ENCODE measurements around the gene SCGB3A1.

DNA sequence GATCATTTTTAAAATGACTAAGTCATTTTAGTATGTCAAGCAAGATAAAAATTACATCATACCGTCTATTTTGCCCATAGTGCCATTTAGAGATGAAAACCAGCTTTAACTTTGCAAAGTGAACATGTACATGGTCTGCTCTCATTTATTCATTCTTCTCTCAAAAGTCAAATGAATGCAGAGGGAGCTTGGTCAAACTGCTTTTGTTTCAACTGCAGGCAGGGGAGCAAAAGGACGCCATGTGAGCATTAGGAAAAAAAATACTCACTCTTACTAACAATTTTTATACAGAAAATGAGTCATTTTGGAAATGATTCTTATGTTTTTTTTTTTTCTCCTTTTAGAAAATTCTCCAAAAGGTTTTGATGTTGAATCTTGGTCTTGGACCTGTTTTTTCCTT lies 15.7 kb downstream of the SCGB3A1 start:
- TF ChIP-seq, protein P1, sequence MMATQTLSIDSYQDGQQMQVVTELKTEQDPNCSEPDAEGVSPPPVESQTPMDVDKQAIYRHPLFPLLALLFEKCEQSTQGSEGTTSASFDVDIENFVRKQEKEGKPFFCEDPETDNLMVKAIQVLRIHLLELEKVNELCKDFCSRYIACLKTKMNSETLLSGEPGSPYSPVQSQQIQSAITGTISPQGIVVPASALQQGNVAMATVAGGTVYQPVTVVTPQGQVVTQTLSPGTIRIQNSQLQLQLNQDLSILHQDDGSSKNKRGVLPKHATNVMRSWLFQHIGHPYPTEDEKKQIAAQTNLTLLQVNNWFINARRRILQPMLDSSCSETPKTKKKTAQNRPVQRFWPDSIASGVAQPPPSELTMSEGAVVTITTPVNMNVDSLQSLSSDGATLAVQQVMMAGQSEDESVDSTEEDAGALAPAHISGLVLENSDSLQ (IDR thresholded peaks at IDR 0.05): no peak
- TF ChIP-seq, protein P2, sequence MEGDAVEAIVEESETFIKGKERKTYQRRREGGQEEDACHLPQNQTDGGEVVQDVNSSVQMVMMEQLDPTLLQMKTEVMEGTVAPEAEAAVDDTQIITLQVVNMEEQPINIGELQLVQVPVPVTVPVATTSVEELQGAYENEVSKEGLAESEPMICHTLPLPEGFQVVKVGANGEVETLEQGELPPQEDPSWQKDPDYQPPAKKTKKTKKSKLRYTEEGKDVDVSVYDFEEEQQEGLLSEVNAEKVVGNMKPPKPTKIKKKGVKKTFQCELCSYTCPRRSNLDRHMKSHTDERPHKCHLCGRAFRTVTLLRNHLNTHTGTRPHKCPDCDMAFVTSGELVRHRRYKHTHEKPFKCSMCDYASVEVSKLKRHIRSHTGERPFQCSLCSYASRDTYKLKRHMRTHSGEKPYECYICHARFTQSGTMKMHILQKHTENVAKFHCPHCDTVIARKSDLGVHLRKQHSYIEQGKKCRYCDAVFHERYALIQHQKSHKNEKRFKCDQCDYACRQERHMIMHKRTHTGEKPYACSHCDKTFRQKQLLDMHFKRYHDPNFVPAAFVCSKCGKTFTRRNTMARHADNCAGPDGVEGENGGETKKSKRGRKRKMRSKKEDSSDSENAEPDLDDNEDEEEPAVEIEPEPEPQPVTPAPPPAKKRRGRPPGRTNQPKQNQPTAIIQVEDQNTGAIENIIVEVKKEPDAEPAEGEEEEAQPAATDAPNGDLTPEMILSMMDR (IDR thresholded peaks at IDR 0.05 in 2 of 3, conservative IDR thresholded peaks at IDR 0.05 in 1 of 3; ENCODE audit: insufficient read depth in 2 of 3, low read depth in 1 of 3, low read length in 3 of 3): no peak
- TF ChIP-seq, protein P3, sequence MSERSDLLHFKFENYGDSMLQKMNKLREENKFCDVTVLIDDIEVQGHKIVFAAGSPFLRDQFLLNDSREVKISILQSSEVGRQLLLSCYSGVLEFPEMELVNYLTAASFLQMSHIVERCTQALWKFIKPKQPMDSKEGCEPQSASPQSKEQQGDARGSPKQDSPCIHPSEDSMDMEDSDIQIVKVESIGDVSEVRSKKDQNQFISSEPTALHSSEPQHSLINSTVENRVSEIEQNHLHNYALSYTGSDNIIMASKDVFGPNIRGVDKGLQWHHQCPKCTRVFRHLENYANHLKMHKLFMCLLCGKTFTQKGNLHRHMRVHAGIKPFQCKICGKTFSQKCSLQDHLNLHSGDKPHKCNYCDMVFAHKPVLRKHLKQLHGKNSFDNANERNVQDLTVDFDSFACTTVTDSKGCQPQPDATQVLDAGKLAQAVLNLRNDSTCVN (CRISPR knock-in tag; IDR thresholded peaks at IDR 0.05): no peak
- no peak for TF ChIP-seq HIVEP1 (CRISPR knock-in tag; IDR thresholded peaks at IDR 0.05)
